SK-N-SH (cell line): Measurements from ENCODE around the gene SOX2. TPM values are rescaled to one million over a fixed set of nuclear protein-coding genes. Genes with fewer than 3 reads are reported as not detected.

Source experiments
- CTCF ChIA-PET: fragments of 300-600, 350-600 bp; formaldehyde crosslinking; extraction: SDS; loops from one replicate; lab custom pipeline; 2021; lab: Yijun Ruan, JAX
- POLR2A ChIA-PET: fragments of 350-600 bp; sonication (Branson Sonifier 250); formaldehyde crosslinking; extraction: SDS; loops from one replicate; lab custom pipeline; 2020; ENCODE audit warnings: antibody characterized with exemption, inconsistent platforms; lab: Yijun Ruan, JAX
- DNase-seq: peaks from one replicate; pipeline ENCODE4 v3.0.0; 2012
- H2AFZ ChIP-seq: fragments of 200-600 bp; sonication (generic); 2 replicates; pipeline ENCODE4 v1.8.1; 2016; ENCODE audit warnings: antibody characterized with exemption, mild to moderate bottlenecking, low read depth
- H3F3A ChIP-seq: fragments of 200-600 bp; sonication (generic); replicated peaks from 2 replicates; pipeline ENCODE3; 2016; ENCODE audit warnings: antibody characterized with exemption, mild to moderate bottlenecking; ENCODE audit not compliant: insufficient read depth
- H3K27ac ChIP-seq, 2 experiments: fragments of 200-500 bp in 1 of 2; fragments of 200-600 bp in 1 of 2; sonication (Bioruptor generic) in 1 of 2; sonication (generic), shearing (Covaris generic) in 1 of 2; 2 replicates each; pipeline versions ENCODE4 v1.5.1 to v1.6.1; 2014 to 2016; ENCODE audit warnings: low read depth in 2 of 2, inconsistent platforms in 1 of 2, low read length in 1 of 2, mild to moderate bottlenecking in 1 of 2, mixed read lengths in 1 of 2
- H3K27me3 ChIP-seq: fragments of 200-600 bp; sonication (generic), shearing (Covaris generic); 2 replicates; pipeline ENCODE4 v1.6.1; 2016; ENCODE audit warnings: mixed run types; ENCODE audit not compliant: insufficient read depth
- H3K36me3 ChIP-seq, 2 experiments: fragments of 200-500 bp in 1 of 2; fragments of 200-600 bp in 1 of 2; sonication (Bioruptor generic) in 1 of 2; sonication (generic) in 1 of 2; replicated peaks in 1 of 2; 2 replicates each; pipeline versions ENCODE3 to v1.5.1; 2014 to 2016; ENCODE audit warnings: low read length in 1 of 2, mild to moderate bottlenecking in 1 of 2; ENCODE audit not compliant: insufficient read depth in 2 of 2, control insufficient read depth in 1 of 2
- H3K4me1 ChIP-seq, 2 experiments: fragments of 200-500 bp in 1 of 2; fragments of 200-600 bp in 1 of 2; sonication (Bioruptor generic) in 1 of 2; sonication (generic), shearing (Covaris generic) in 1 of 2; 2 replicates each; pipeline versions ENCODE4 v1.5.1 to v1.6.1; 2014 to 2016; ENCODE audit warnings: low read depth in 1 of 2, low read length in 1 of 2, mixed run types in 1 of 2; ENCODE audit not compliant: insufficient read depth in 2 of 2, control insufficient read depth in 1 of 2
- H3K4me2 ChIP-seq: fragments of 200-600 bp; sonication (generic), shearing (Covaris generic); 2 replicates; pipeline ENCODE4 v1.6.1; 2017; ENCODE audit warnings: mixed run types
- H3K4me3 ChIP-seq, 2 experiments: fragments of 200-500 bp in 1 of 2; fragments of 200-600 bp in 1 of 2; sonication (Bioruptor generic) in 1 of 2; sonication (generic), shearing (Covaris generic) in 1 of 2; 2 replicates each; pipeline versions ENCODE4 v1.5.1 to v1.8.1; 2014 to 2016; ENCODE audit warnings: low read depth in 2 of 2, inconsistent platforms in 1 of 2, low read length in 1 of 2, mild to moderate bottlenecking in 1 of 2, mixed read lengths in 1 of 2, moderate library complexity in 1 of 2
- H3K79me2 ChIP-seq: fragments of 200-600 bp; sonication (generic); 2 replicates; pipeline ENCODE4 v1.8.1; 2017; ENCODE audit warnings: mild to moderate bottlenecking; ENCODE audit not compliant: insufficient read depth
- H3K9ac ChIP-seq: fragments of 200-600 bp; sonication (generic); 2 replicates; pipeline ENCODE4 v1.6.1; 2017; ENCODE audit warnings: mixed run types
- H3K9me2 ChIP-seq: fragments of 200-600 bp; sonication (generic); 2 replicates; pipeline ENCODE4 v1.6.1; 2017; ENCODE audit warnings: mixed run types
- H3K9me3 ChIP-seq: fragments of 200-600 bp; sonication (generic); 2 replicates; pipeline ENCODE4 v1.6.1; 2017; ENCODE audit warnings: mixed run types, mild to moderate bottlenecking, moderate library complexity
- H4K20me1 ChIP-seq: fragments of 200-600 bp; sonication (generic); 2 replicates; pipeline ENCODE4 v1.6.1; 2017; ENCODE audit warnings: mild to moderate bottlenecking, mixed run types; ENCODE audit not compliant: insufficient read depth
- ELF1 ChIP-seq: IDR thresholded peaks from 2 replicates; pipeline ENCODE4 v1.4.0; 2012
- FOSL2 ChIP-seq: IDR thresholded peaks from 2 replicates; pipeline ENCODE4 v1.4.0; 2012; ENCODE audit warnings: low read depth, mild to moderate bottlenecking, moderate library complexity, borderline replicate concordance
- FOXM1 ChIP-seq: IDR thresholded peaks from 2 replicates; pipeline ENCODE4 v1.4.0; 2012; ENCODE audit warnings: low read depth, mild to moderate bottlenecking
- GATA2 ChIP-seq: sonication (generic); formaldehyde crosslinking; IDR thresholded peaks from 2 replicates; pipeline ENCODE4 v1.5.0; 2020; ENCODE audit warnings: mild to moderate bottlenecking, missing genetic modification reagents
- IRF3 ChIP-seq: fragments of 150-350 bp; IDR thresholded peaks from 2 replicates; pipeline ENCODE4 v1.6.1; 2016; ENCODE audit warnings: mild to moderate bottlenecking, low read depth, low read length
- MEF2A ChIP-seq: IDR thresholded peaks from 2 replicates; pipeline ENCODE4 v1.4.0; 2012; ENCODE audit warnings: low read depth, borderline replicate concordance
- RAD21 ChIP-seq: IDR thresholded peaks from 2 replicates; pipeline ENCODE4 v1.6.1; 2012; ENCODE audit warnings: mild to moderate bottlenecking, low read length
- SIN3A ChIP-seq: IDR thresholded peaks from 2 replicates; pipeline ENCODE4 v1.6.1; 2012; ENCODE audit warnings: low read depth, mild to moderate bottlenecking, low read length, moderate library complexity, borderline replicate concordance
- SMC3 ChIP-seq: IDR thresholded peaks from 2 replicates; pipeline ENCODE4 v1.6.1; 2012; ENCODE audit warnings: low read depth, low read length, improper control_type of control experiment
- TCF12 ChIP-seq: IDR thresholded peaks from 2 replicates; pipeline ENCODE4 v1.4.0; 2012
- USF2 ChIP-seq: fragments of 150-350 bp; IDR thresholded peaks from 2 replicates; pipeline ENCODE4 v1.6.1; 2017; ENCODE audit warnings: antibody characterized with exemption, low read length, low read depth, borderline replicate concordance
- YY1 ChIP-seq: IDR thresholded peaks from 2 replicates; pipeline ENCODE4 v1.4.0; 2012; ENCODE audit warnings: low read depth, mild to moderate bottlenecking
- ZBTB33 ChIP-seq: IDR thresholded peaks from 2 replicates; pipeline ENCODE4 v1.4.0; 2012; ENCODE audit warnings: low read depth, borderline replicate concordance
- WGBS: methylation state at CpG from one replicate; pipeline ENCODE4 v1.1.6; 2017; ENCODE audit warnings: low lambda C conversion rate; 5-methylcytosine and 5-hydroxymethylcytosine counted together
- polyA plus RNA-seq, 3 experiments: library from polyadenylated mRNA; depleted of rRNA; stranded (reverse); fragments of >200 nt; gene quantifications; 2 replicates each; pipeline ENCODE4 v1.2.3, GENCODE V29; 2012
- TF ChIP-seq, protein P1 (sequence below): IDR thresholded peaks from 2 replicates; pipeline ENCODE4 v1.4.0; 2012; ENCODE audit warnings: low read depth, borderline replicate concordance
- TF ChIP-seq, protein P2 (sequence below): IDR thresholded peaks from 2 replicates; pipeline ENCODE4; 2012

SOX2 gene
- polyA plus RNA-seq, 1 of the 3 experiments (the other 2 are of a cell fraction), result 0.13 TPM

DNA sequence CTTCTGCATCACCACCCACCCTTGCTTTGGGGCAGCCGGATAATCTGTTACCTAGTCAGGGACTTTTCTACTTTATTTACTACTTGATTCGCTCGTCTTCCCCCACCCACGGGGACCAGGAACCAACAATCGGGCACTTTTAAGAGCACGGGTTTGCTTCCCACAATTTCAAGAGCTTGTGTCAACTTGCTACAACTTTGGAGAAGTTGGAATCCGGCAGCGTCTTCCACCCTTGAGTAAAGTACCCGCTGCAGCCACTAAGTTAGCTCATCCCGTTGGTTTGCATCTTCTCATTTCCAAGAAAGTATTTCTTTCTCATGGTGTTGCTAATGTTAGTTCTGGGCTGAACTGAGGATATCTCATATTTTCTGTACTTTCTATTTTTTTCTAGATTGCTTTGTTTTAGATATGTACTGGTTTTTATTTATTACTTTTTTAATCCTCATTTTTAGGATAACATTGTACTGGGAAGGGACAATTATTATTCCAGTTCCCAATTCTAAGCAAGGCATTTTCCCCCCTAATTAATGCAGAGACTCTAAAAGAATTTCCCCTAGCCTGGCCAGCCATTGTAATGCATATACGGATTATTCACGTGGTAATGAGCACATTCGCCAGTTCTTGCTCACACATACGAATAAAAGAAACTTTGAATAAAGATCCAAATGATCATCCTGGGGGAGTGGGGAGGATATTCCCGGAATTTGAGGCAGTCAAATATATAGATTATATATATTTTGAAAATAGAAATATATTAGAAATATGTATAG lies 4.0 kb downstream of the SOX2 start:
- 71% methylated on average over 15 of the region's 15 CpGs for WGBS
- no peak for TF ChIP-seq RAD21
- no peak for TF ChIP-seq ZBTB33
- no peak for TF ChIP-seq IRF3
- TF ChIP-seq MEF2A, result no peak
- no peak for TF ChIP-seq FOSL2
- TF ChIP-seq SMC3, result no peak
- TF ChIP-seq, protein P1, sequence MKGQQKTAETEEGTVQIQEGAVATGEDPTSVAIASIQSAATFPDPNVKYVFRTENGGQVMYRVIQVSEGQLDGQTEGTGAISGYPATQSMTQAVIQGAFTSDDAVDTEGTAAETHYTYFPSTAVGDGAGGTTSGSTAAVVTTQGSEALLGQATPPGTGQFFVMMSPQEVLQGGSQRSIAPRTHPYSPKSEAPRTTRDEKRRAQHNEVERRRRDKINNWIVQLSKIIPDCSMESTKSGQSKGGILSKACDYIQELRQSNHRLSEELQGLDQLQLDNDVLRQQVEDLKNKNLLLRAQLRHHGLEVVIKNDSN, result no peak
- no peak for TF ChIP-seq YY1
- TF ChIP-seq, protein P2, sequence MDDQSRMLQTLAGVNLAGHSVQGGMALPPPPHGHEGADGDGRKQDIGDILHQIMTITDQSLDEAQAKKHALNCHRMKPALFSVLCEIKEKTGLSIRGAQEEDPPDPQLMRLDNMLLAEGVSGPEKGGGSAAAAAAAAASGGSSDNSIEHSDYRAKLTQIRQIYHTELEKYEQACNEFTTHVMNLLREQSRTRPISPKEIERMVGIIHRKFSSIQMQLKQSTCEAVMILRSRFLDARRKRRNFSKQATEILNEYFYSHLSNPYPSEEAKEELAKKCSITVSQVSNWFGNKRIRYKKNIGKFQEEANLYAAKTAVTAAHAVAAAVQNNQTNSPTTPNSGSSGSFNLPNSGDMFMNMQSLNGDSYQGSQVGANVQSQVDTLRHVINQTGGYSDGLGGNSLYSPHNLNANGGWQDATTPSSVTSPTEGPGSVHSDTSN, result no peak
- TF ChIP-seq TCF12, result no peak
- TF ChIP-seq SIN3A, result no peak
- TF ChIP-seq ELF1, result no peak
- no peak for TF ChIP-seq FOXM1
- TF ChIP-seq USF2, result no peak
- no peak for TF ChIP-seq GATA2
- TF ChIP-seq, all 33 proteins: peak for 0
- no peaks in the 10 kb centered on the region for H3K9me2 ChIP-seq
- no peaks in the 10 kb centered on the region for H3K79me2 ChIP-seq
- H4K20me1 ChIP-seq, result no peaks in the 10 kb centered on the region
- POLR2A ChIA-PET, result no interaction called here
- peaks cover 14% of the 10 kb centered on the region; the same call in 1 of the 2 replicates for H3K27me3 ChIP-seq
- no peaks in the 10 kb centered on the region for H3F3A ChIP-seq
- no peak overlapping the region for H3K27ac ChIP-seq
- H3K36me3 ChIP-seq, result no peaks in the 10 kb centered on the region
- H3K9me3 ChIP-seq, result no peaks in the 10 kb centered on the region
- H2AFZ ChIP-seq, result no peak overlapping the region
- H3K4me3 ChIP-seq, result no peak overlapping the region
- no peak for DNase-seq
- H3K4me1 ChIP-seq, result peaks cover 0 to 15% of the 10 kb centered on the region in 2 experiments; a peak in 1 of 4 replicates
- H3K9ac ChIP-seq, result no peak overlapping the region
- no peak overlapping the region for H3K4me2 ChIP-seq
- CTCF ChIA-PET, result interaction anchor here (0.7 kb wide), 1 partner anchor 9 kb away, joined by 3 read pairs; no protein-coding TSS in a partner anchor
